DMS114 treated with DMSO at 0.1 percent for 48 hours (cell line): ENCODE data around the gene SCAANT1.

ENCODE experiments used
- DNase-seq: peaks from one replicate; lab custom pipeline; 2025; ENCODE audit not compliant: unreplicated experiment; lab: John Stamatoyannopoulos, UW

Gene SCAANT1

GRCh38 chr3:63905731-63906620, 6.2 kb downstream of the SCAANT1 start:
- no peak for DNase-seq

- no peak for DNase-seq
These were observed 11.7 kb downstream of the SCAANT1 start for GRCh38 chr3:63900459-63900858.

- DNase-seq, result no peak
These were observed 12.2 kb downstream of the SCAANT1 start for GRCh38 chr3:63900010-63900409.

GRCh38 chr3:63896332-63897030, 15.7 kb downstream of the SCAANT1 start:
- DNase-seq, result no peak

GRCh38 chr3:63895422-63896189, 16.6 kb downstream of the SCAANT1 start:
- no peak for DNase-seq

- no peak for DNase-seq
These were observed 19.3 kb downstream of the SCAANT1 start for GRCh38 chr3:63892773-63893352.

GRCh38 chr3:63891518-63891917, 20.7 kb downstream of the SCAANT1 start:
- no peak for DNase-seq

- DNase-seq, result no peak
These were observed 25.3 kb downstream of the SCAANT1 start for GRCh38 chr3:63886858-63887257.

GRCh38 chr3:63880653-63881052, 31.5 kb downstream of the SCAANT1 start:
- DNase-seq, result no peak

GRCh38 chr3:63878394-63879060, 33.7 kb downstream of the SCAANT1 start:
- no peak for DNase-seq

GRCh38 chr3:63877737-63878393, 34.3 kb downstream of the SCAANT1 start:
- no peak for DNase-seq

- no peak for DNase-seq
These were observed 35.9 kb downstream of the SCAANT1 start for GRCh38 chr3:63876260-63876659.

- DNase-seq, result no peak
These were observed 36.7 kb downstream of the SCAANT1 start for GRCh38 chr3:63875510-63875909.

- DNase-seq, result no peak
These were observed 37.4 kb downstream of the SCAANT1 start for GRCh38 chr3:63874769-63875168.

- DNase-seq, result no peak
These were observed 39.9 kb downstream of the SCAANT1 start for GRCh38 chr3:63872135-63872924.

- DNase-seq, result no peak
These were observed 41.6 kb downstream of the SCAANT1 start for GRCh38 chr3:63870615-63871005.

GRCh38 chr3:63869940-63870614, 42.1 kb downstream of the SCAANT1 start:
- no peak for DNase-seq

GRCh38 chr3:63867225-63867624, 45.0 kb downstream of the SCAANT1 start:
- DNase-seq, result no peak

- peak; percentile 2 for DNase-seq
These were observed 47.2 kb downstream of the SCAANT1 start for GRCh38 chr3:63864965-63865327.
